COLO668 (cell line): ENCODE results near the gene HTRA3.

Experiments
- DNase-seq: peaks from one replicate; lab custom pipeline; 2025; ENCODE audit not compliant: unreplicated experiment; lab: John Stamatoyannopoulos, UW

HTRA3 gene

DNA sequence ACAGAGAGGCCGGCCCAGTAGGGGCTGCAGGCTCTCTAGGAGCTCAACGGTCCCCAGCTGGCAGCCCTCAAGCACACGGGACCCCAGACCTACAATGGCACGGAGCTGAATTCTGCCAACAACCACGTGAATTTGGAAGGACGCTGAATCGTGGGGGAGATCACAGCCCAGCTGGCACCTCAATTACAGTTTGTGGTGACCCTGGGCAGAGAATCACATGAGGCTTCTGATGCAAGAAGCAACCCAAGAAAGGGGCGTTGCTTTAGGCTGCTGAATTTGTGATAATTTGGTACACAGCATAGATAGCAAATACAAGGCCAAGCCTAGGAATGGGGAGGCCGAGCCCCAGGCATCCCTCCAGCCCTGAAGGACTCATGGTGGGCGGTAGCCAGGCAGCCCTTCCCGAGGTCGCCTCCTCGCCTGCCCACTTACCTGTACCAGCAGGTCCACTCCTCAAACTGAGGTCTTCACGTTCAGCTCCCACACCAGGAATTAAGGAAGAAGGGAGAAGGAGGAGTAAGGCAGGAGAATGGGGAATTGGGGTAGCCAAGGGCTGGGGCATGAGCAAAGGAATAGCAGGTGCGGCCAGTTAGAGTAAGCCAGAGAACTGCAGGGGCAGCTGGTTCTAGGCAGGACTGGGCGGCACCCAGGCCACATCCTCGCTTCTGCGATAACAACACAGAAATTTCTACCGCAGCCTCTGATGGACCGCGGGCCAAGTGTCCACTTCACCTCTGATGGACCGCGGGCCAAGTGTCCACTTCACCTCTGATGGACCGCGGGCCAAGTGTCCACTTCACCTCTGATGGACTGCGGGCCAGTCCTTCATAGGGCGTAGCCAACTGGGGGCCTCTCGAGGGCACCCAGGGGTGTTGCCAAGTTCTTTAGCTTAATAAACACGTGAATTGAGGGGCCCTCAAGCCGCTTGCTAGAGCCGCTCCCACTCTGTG is 23.4 kb upstream of the HTRA3 start:
- DNase-seq: no peak

DNA sequence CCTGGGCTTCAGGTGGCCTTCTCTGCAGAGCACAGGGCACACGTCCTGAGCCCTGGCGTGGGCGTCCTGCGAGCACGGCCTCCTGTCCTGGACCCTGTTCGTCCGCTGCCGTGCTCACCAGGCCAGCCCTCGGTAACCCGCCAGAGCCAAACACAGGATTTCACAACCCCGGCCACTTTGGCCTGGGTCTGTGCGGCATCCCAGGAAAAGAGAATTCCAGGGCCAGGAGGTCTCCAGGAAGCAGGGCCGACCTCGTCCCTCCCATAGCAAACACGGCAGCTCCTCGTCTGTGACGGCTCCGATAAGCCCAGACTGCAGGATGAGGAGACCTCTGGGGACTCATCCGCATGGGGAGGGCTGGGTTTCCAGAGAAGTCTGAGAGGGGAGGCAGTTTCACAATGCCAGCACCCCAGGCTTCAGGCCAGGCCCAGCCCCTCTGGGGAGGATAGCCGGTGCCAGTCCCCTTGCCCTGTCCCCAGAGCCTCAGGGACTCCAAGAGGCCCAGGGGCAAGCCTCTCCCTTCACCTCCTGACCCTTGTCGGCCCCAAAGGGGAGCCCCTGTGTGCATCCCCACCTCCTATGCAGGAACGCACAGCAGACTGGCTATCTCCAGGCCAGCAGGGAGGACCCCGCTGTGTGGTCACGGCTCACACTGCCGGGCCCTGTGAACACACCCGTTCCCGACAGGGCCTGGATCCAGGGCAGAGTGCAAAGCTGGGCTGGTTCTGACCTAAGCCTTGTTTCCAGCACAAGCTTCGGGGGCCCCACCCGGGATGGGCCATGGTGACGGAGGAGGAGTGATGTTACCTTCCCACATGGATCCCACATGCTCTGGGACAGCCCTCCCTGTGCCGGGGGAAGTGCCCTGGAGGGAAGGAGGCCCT is 22.3 kb upstream of the HTRA3 start:
- no peak for DNase-seq

DNA sequence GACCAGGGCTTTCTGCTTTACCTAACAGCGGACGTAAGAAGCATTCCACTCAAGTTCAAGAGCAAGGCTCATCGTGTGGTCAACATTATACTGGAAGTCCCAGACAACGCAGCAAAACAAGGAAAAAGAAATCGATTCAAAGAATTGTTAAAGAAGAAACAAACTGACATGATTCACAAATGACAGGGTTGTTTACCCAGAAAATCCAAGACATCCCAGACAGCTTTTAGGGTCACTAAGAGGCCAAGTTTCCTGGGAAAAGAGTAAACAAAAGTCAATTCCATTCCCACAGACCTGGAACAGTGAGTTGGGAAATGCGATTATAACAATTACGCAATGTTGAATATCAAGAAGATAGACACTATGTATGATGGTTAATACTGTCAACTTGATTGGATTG is 21.5 kb upstream of the HTRA3 start:
- no peak for DNase-seq

DNA sequence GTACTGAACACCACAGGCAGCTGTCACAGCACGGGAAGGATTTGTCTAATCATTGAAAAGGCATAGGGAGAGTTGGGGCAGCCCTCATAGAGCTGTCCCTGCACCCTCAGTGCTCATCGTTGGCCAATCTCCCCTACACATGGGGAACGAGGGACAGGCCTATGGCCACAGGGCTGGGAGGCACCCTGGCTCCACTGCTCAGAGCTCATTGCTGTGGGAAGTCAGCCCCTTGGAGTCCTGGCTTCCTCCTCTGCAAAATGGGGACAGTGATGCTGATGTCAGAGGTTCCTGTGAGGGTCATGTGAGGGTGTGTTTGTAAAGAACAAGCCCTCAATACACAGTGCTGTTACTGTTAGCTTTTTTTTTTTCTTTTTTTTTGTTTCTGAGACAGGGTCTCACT is 19.3 kb upstream of the HTRA3 start:
- no peak for DNase-seq

DNA sequence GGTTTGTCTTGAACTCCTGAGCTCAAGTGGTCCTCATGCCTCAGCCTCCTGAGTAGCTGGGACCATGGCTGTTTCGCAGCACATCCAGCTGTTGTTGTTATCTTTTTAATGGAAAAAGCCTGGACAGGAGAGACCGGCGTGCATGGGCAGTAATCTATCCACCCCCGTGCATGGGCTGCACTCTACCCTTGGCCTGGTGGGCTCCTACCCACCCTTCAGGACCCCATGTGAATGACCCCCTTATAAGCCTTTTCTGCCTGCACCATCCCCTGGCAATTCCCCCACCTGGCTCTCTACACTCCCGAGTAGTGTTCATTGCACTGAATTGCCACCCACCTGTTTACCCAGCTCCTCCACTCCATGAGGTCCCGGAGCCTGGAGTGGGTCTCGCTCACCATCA is 18.9 kb upstream of the HTRA3 start:
- no peak for DNase-seq

- DNase-seq: no peak
Observed at GRCh38 chr4:8251110-8251883, 18.3 kb upstream of the HTRA3 start.

- no peak for DNase-seq
Observed at GRCh38 chr4:8252301-8253173, 17.0 kb upstream of the HTRA3 start.

- DNase-seq: no peak
Observed at GRCh38 chr4:8254076-8254475, 15.5 kb upstream of the HTRA3 start.

GRCh38 chr4:8255698-8256441 is 13.7 kb upstream of the HTRA3 start:
- DNase-seq: no peak

DNA sequence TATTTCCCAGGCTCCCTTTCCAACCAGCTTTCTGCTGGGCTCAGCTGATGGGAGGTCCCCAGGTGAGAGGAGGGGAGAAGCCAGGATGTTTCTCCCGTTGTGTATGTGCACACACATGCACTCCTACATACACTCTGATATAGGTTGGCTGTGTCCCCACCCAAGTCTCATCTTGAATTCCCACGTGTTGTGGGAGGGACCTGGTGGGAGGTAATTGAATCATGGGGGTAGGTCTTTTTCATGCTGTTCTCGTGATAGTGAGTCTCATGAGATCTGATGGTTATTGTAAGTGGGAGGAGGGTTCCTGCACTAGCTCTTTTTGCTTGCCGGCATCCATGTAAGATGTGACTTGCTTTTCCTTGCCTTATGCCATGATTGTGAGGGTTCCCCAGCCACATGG is 11.7 kb upstream of the HTRA3 start:
- DNase-seq: no peak

- DNase-seq: no peak
Observed at GRCh38 chr4:8258552-8259212, 10.9 kb upstream of the HTRA3 start.

DNA sequence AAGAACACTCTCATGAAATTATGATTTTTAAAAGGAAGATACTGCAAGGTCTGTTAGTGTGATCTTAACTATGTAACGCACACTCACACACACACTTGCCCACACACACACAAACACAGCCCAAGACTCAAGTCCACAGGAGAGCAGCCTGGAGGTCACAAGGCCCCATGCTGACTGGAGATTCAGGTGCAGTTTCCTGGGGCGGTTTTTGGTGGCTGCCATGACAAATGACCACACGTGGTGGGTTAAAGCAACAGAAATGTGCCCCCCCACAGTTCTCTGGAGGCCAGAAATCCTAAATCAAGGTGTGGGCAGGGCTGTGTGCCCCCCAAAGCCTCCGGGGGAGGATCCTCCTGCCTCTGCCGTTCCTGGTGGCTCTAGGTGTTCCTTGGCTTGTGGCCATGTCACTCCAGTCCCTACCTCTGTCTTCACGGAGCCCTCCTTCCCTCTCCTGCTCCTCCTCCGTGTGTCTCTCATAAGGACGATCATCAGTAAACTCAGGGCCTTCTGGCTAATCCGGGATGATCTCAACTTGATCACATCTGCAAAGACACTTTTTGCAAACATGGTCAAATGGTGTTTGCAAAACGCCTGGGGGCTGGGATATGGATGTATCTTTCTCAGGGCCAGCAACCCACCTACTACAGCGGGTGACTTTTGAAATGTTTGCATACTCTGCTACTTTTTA is 9.7 kb upstream of the HTRA3 start:
- DNase-seq: no peak

GRCh38 chr4:8260656-8261111 is 8.9 kb upstream of the HTRA3 start:
- DNase-seq: peak; percentile 47

- DNase-seq: no peak
Observed at GRCh38 chr4:8261851-8262535, 7.6 kb upstream of the HTRA3 start.

- no peak for DNase-seq
Observed at GRCh38 chr4:8262637-8263322, 6.8 kb upstream of the HTRA3 start.

GRCh38 chr4:8263397-8263796 is 6.2 kb upstream of the HTRA3 start:
- DNase-seq: no peak

- no peak for DNase-seq
Observed at GRCh38 chr4:8264106-8264505, 5.4 kb upstream of the HTRA3 start.
